ENCODE data around the gene ABCA10.

ABCA10 gene

DNA sequence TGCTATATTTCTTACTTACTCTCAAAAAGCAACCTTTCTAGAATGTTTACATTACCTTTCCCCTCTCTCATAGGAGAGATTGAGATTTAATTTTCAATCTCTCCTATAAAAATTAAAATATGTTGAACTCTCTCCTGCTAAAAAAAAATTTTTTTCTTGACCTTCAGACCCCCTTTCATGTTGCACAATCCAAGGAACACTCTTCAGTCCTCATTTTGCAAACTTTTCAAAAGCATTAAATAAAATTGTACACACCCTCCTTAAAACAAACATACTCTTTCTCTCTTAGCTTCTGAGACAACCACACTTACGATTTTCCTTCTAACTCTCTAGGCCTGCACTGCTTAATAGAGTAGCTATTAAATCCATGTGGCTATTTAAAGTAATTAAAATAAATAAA, 78.3 kb downstream of the ABCA10 start:
- no peak overlapping the region for H3K4me3 ChIP-seq (replicated peaks; ENCODE audit: low read depth, low read length)
- TF ChIP-seq, protein P1, sequence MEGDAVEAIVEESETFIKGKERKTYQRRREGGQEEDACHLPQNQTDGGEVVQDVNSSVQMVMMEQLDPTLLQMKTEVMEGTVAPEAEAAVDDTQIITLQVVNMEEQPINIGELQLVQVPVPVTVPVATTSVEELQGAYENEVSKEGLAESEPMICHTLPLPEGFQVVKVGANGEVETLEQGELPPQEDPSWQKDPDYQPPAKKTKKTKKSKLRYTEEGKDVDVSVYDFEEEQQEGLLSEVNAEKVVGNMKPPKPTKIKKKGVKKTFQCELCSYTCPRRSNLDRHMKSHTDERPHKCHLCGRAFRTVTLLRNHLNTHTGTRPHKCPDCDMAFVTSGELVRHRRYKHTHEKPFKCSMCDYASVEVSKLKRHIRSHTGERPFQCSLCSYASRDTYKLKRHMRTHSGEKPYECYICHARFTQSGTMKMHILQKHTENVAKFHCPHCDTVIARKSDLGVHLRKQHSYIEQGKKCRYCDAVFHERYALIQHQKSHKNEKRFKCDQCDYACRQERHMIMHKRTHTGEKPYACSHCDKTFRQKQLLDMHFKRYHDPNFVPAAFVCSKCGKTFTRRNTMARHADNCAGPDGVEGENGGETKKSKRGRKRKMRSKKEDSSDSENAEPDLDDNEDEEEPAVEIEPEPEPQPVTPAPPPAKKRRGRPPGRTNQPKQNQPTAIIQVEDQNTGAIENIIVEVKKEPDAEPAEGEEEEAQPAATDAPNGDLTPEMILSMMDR (IDR thresholded peaks at IDR 0.05; ENCODE audit: low read depth, low read length, missing control alignments): no peak
- no peak for DNase-seq (ENCODE audit: extremely low read depth, low read depth)

DNA sequence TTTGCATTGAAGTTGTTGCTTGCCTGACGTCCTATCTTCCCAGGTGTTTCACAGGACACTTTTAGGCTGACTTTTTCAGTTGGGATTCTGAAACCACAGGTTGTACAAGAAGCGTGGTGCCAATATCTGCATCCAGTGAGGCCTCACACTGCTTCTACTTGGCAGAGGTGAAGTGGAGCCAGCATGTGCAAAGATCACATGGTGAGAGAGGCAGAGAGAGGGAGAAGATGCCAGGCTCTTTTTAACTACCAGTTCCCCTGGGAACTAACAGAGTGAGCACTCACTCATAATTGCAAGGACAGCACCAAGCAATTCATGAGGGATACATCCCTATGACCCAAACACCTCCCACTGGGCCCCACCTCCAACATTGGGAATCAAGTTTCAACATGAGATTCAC, 81.2 kb downstream of the ABCA10 start:
- TF ChIP-seq, protein P1 (IDR thresholded peaks at IDR 0.05; ENCODE audit: low read depth, low read length, missing control alignments): no peak
- DNase-seq (ENCODE audit: extremely low read depth, low read depth): no peak
- H3K4me3 ChIP-seq (replicated peaks; ENCODE audit: low read depth, low read length): no peak overlapping the region

DNA sequence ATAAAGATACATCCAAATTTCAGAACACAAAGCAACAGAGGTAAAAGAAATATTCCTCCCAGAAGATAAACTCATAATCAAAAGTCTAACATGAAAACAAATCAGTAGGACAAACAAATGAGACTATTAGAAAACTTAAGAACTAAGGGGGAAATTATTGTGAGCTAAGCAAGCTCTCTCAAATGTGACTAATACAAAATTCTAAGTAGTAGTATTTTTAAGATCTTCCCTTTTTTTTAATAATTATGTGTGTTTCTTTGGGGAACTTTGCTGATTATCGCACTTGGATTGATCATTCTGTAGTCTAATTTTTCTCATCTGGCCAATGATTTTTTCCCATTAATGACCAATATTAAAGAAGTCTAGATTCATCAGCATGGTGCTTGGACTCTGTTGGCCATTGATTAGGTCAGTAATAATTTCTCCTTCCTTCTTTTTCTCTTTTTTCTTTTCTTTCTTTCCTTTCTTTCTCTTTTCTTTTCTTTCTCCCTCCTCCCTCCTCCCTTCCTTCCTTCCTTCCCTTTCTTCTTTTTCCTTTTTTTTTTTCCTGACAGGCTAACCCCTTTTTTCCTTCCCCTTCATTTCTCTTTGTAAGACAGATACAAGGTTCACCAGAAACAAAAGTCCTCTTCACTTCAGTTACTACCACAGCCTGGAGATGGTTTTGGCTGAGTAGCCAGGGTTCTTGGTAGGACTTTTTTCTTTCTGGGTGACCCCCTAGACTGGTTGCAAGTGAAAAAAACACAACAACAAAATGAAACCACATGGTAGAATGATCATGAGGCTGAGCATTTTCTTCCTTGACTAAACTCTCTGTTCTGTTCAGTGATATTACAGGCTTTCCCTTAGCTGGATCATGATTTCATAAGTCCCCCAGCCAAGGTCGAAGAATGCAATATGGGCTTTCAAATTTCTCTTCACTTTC, 84.0 kb downstream of the ABCA10 start:
- H3K4me3 ChIP-seq (replicated peaks; ENCODE audit: low read depth, low read length): no peak overlapping the region
- no peak for DNase-seq (ENCODE audit: extremely low read depth, low read depth)
- TF ChIP-seq, protein P1 (IDR thresholded peaks at IDR 0.05; ENCODE audit: low read depth, low read length, missing control alignments): no peak

DNA sequence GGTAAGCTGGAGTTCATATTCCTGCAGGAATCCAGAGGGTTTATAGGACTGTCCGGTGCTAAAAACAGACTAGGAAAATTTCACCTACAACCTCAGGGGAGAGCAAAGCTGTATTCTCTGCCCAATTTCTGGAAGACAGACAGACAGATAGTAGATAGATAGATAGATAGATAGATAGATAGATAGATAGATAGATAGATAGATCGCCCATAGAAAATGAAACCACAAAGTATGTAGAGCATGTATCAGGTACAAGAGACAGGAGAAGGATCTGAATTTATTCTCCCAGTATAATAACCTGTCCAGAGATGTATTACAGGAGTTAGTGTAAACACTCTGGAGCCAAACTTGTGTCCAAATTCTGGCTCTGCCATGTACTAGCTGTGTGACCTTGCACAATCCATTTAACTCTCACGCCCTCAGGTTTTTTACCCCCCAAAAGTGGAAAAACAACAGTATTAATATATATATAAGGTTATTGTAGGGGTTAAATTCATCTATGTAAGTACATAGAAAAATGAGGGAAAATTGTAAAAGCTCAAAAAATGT, 84.9 kb downstream of the ABCA10 start:
- no peak overlapping the region for H3K4me3 ChIP-seq (replicated peaks; ENCODE audit: low read depth, low read length)
- TF ChIP-seq, protein P1 (IDR thresholded peaks at IDR 0.05; ENCODE audit: low read depth, low read length, missing control alignments): no peak
- no peak for DNase-seq (ENCODE audit: extremely low read depth, low read depth)

DNA sequence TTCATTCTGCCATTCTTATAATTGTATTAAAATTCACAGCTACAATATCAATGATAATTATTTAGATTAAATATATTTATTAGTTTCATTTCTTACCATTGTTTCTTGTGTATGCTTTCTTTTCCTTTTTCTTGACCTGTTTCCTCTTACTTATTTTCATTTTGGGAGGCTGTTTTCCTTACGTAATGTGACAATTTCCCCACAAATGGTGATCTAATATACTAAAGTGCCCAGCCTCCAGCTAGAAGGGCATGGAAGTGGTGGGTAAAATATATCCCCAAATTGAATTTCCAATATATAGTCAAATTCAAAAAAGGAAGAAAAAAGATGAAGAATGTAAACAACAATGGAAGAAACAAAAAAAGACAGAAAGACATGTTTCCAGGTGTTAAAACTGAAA, 85.5 kb downstream of the ABCA10 start:
- TF ChIP-seq, protein P1 (IDR thresholded peaks at IDR 0.05; ENCODE audit: low read depth, low read length, missing control alignments): no peak
- no peak overlapping the region for H3K4me3 ChIP-seq (replicated peaks; ENCODE audit: low read depth, low read length)
- no peak for DNase-seq (ENCODE audit: extremely low read depth, low read depth)

DNA sequence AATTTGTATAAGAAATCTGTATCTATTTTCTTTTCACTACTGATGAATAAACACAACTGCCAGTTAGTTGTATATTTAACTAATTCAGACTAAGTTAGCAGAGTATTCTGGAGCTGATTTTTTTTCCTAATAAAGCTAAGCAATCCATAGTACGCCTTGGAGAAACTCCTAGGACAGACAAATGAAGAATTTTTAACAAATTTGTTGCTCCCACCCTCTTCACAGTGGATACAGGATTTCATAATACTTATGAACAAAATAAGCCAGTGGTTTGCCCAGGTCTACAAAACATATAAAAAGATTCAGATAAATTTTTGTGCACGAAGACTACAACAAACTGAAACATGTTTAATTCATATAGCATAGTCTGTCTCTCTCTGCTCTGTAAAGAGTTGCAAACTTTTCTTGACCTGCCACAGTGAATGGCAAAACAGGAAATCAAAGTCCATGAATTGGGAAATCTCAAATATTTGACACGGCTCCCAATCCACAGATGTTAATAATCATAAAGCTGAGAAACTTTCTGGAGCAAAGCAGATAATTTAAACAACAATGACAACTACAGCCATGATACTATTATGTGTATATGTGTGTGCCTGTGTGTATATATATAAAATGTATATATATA, 86.3 kb downstream of the ABCA10 start:
- TF ChIP-seq, protein P1 (IDR thresholded peaks at IDR 0.05; ENCODE audit: low read depth, low read length, missing control alignments): no peak
- DNase-seq (ENCODE audit: extremely low read depth, low read depth): no peak
- no peak overlapping the region for H3K4me3 ChIP-seq (replicated peaks; ENCODE audit: low read depth, low read length)

Data from HFF-Myc (cell line).